GM18951 (cell line): ENCODE data around the gene ARL8B.
"Not testable (repeated sequence)": the region's sequence is repeated elsewhere in the genome, so short reads cannot be mapped to it uniquely, and the experiment has no call there.

Experiments used
- POLR2A ChIP-seq: IDR thresholded peaks from 4 replicates; pipeline ENCODE4 v1.6.1; 2011; ENCODE audit warnings: mild to moderate bottlenecking; ENCODE audit not compliant: insufficient read length, insufficient read depth; ENCODE audit errors: extremely low read depth
- in situ Hi-C: fragments of 300-500 bp; cut with MboI; formaldehyde crosslinking; loops from one replicate; pipeline ENCODE4 v1.12.0; 2022; ENCODE audit warnings: low sequenced_read_pairs, mixed read lengths, inconsistent platforms; ENCODE audit not compliant: unreplicated experiment

Gene ARL8B

GRCh38 chr3:5144316-5144994 is 22.4 kb downstream of the ARL8B start:
- TF ChIP-seq POLR2A = no peak
- in situ Hi-C loops = no loop called here

DNA sequence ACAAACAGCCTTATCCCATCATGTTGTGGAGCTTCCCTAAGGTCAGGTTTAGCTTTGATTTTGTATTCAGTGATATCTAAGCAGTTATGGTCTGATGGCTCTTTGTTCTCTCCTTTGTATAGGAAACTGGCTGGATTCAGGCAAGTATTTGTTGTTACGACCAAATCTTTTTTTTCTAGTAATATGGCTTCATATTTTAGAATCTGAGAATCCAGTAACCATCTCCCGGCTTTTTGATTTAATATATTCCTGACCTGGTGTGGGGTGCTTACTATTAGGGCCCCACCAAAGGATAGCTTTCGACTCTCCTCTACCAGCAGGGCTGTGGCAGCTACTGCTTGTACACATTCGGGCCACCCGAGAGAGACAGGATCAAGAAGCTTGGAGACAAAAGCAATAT is 23.0 kb downstream of the ARL8B start:
- no peak for TF ChIP-seq POLR2A
- in situ Hi-C loops = no loop called here

DNA sequence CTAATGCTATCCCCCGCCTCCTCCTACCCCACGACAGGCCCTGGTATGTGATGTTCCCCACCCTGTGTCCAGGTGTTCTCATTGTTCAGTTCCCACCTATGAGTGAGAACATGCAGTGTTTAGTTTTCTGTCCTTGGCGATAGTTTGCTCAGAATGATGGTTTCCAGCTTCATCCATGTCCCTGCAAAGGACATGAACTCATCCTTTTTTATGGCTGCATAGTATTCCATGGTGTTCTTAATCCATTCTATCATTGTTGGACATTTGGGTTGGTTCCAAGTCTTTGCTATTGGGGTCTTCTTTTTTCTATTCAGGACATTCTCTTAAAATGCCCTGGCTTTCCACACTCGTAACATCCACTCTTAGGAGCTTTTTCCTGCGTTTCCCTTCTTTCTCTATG is 25.1 kb downstream of the ARL8B start:
- in situ Hi-C loops = not testable (repeated sequence)

GRCh38 chr3:5149306-5149880 is 27.3 kb downstream of the ARL8B start:
- TF ChIP-seq POLR2A = no peak
- in situ Hi-C loops = no loop called here

DNA sequence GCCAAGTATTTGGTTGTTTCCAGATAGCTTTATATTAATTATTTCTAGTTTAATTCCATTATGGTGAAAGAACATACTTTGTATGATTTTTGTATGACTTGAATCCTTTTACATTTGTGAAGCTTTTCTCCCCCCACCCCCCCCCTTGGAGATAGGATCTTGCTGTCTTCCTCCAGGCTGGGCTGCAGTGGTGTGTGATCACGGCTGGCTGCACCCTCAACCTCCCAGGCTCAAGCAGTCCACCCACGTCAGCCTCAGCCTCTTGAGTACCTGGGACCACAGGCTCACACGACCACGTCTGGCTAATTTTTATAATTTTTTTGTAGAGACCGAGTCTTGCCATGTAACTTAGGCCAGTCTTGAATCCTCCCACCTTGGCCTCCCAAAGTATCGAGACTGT is 29.5 kb downstream of the ARL8B start:
- no peak for TF ChIP-seq POLR2A
- in situ Hi-C loops = no loop called here

GRCh38 chr3:5153074-5153473 is 31.0 kb downstream of the ARL8B start:
- in situ Hi-C loops = no loop called here
- TF ChIP-seq POLR2A = no peak

- no peak for TF ChIP-seq POLR2A
- in situ Hi-C loops = no loop called here
Measured at GRCh38 chr3:5155241-5155640, 33.1 kb downstream of the ARL8B start.

GRCh38 chr3:5160321-5160720 is 38.2 kb downstream of the ARL8B start:
- no peak for TF ChIP-seq POLR2A
- in situ Hi-C loops = no loop called here

- TF ChIP-seq POLR2A = no peak
- in situ Hi-C loops = no loop called here
Measured at GRCh38 chr3:5160940-5161858, 39.1 kb downstream of the ARL8B start.

GRCh38 chr3:5162102-5162501 is 40.0 kb downstream of the ARL8B start:
- in situ Hi-C loops = no loop called here
- TF ChIP-seq POLR2A = no peak

DNA sequence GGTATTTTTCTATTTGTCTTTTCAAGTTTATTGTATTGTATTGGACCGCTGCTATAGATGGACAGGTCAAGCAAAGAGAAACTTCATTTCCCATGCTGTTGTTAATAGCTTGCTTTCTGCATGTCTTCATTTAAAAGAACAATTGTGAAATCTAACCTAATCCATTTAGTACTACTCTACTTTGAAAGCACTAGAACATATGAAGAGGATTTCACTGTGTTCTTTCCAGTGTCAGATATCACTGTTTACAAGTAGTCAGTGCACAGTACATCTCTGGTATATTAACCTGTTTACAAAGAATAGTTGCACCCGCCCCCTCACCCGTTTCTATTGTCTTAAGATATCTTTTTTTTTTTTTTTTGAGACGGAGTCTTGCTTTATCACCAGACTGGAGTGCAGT is 43.6 kb downstream of the ARL8B start:
- in situ Hi-C loops = no loop called here
- TF ChIP-seq POLR2A = no peak

- in situ Hi-C loops = no loop called here
- no peak for TF ChIP-seq POLR2A
Measured at GRCh38 chr3:5166846-5167245, 44.8 kb downstream of the ARL8B start.

DNA sequence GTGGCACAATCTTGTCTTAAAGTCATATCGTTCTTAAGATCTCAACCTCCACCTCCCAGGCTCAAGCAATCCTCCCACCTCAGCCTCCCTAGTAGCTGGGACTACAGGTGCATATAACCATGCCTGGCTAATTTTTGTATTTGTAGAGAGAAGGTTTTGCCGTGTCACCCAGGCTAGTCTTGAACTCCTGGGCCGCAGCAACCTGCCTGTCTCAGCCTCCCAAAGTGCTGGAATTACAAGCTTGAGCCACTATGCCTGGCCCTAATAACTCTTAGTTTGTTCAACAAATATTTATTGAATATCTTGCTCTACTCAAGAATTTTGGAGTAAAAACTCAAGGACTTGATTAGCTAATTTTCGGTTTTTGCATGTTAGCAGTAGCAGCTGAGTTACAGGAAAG is 46.0 kb downstream of the ARL8B start:
- in situ Hi-C loops = no loop called here
- no peak for TF ChIP-seq POLR2A

DNA sequence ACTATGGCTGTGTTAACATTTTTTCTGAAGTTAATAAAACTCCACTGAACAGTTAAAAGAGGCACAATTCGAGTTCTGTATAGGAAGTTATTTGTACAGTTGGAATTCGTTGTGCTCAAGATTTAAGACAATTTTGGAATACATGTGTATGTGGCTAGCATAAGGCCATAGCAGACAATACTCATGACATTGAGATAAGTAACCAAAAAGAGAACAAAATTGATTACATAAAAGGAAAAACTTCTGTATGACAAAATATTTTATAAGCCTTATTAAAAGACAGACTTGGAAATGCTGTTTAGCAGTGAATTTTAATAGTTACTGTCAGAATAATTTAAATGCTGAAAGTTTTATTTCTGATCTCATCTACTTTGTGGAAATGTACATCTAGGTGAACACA is 47.7 kb downstream of the ARL8B start:
- in situ Hi-C loops = no loop called here
- TF ChIP-seq POLR2A = no peak
